Measurements from ENCODE around the gene SEMA3F. TPM values are rescaled to one million over a fixed set of nuclear protein-coding genes. Genes with fewer than 3 reads are reported as not detected.
"Not testable (repeated sequence)": the region's sequence is repeated elsewhere in the genome, so short reads cannot be mapped to it uniquely, and the experiment has no call there.

SEMA3F gene
- polyA plus RNA-seq, 1 donor: 69.8 TPM

DNA sequence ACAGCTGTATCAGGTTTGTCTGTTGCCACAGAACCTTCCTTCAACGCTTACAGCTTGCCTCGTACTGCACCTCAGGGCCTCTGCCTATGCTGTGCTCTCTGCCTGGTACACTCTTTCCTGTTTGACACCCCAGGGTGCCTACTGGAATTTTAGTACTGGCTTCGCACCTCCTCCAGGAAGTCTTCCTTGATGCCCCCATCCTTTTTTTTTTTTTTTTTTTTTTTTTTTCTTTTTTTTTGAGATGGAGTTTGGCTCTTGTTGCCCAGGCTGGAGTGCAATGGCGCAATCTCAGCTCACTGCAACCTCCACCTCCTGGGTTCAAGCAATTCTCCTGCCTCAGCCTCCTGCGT is 56.2 kb downstream of the SEMA3F start:
- not testable (repeated sequence) for DNase-seq

GRCh38 chr3:50211930-50212329 is 56.8 kb downstream of the SEMA3F start:
- DNase-seq: no peak

GRCh38 chr3:50212502-50212901 is 57.4 kb downstream of the SEMA3F start:
- DNase-seq: no peak

GRCh38 chr3:50212971-50213370 is 57.8 kb downstream of the SEMA3F start:
- no peak for DNase-seq

- no peak for DNase-seq
These were observed 58.2 kb downstream of the SEMA3F start for GRCh38 chr3:50213373-50213772.

- DNase-seq: no peak
These were observed 59.7 kb downstream of the SEMA3F start for GRCh38 chr3:50214824-50215223.

DNA sequence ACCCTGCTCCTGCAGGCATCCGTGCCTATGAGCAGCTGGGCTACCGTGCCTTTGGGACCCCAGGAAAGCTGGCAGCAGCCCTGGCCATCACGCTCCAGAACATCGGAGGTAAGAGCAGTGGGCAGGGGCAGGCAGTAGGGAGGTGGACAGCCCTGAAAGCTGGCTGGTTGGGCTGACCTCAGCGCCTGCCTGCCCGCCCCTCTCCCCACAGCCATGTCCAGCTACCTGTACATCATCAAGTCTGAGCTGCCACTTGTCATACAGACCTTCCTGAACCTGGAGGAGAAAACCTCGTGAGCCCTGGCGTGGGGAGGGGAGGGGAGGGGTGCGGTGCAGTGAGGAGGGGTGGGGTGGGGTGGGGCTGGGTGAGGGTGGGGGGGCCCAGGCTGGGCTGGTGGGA is 60.4 kb downstream of the SEMA3F start:
- DNase-seq: no peak

- DNase-seq: no peak
These were observed 62.6 kb downstream of the SEMA3F start for GRCh38 chr3:50217681-50218080.

DNA sequence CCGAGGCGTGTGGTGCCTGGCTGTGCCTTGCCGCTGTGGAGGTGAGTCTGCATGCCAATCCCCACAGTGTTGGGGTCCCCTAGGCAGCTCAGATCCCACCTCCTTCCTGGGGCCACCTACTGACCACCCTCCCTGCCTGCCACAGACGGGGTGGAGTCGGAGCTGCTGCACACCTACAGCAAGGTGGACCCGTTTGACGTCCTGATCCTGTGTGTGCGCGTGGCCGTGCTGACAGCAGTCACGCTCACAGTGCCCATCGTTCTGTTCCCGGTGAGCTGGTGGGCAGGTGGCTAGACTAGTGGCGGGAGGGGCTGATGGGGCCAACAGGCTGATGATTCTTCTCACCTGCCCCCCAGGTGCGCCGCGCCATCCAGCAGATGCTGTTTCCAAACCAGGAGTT is 63.3 kb downstream of the SEMA3F start:
- DNase-seq: no peak

- no peak for DNase-seq
These were observed 64.2 kb downstream of the SEMA3F start for GRCh38 chr3:50219285-50219684.

DNA sequence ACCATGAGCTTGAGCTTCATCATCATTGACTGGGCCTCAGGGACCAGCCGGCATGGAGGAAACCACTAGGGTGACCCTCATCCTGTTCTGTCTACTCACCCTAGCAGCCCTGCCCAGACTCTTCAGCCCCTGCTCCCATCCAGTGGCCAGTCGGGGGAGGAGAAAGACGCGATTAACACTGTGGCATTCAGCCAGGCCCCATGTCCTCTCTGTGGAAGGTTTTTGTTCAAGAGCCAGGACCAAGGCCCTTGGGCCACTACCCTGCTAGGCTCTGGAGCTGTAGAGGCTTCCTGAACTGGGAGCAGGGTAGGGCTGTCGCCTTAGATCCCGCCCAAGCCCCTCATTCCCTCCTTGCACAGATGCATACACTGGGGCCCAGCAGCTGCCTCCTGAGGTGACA is 65.0 kb downstream of the SEMA3F start:
- no peak for DNase-seq

DNA sequence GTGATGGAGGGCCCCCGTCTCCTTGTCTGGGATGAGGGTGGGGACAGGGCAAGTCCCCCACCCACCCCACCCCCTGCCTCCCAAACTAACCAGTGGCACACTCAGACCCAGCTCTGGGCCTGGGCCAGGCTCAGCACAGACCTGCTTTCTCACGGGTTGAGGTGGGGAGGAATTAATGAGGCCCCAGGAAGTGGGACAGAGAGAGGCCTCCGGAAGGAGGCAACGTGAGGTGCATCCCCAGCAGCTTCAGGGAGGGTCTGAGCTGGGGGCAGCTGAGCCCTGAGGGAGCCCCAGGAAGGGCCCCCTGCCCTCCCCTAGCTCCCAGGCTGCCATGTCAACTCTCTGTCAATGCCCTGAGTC is 65.9 kb downstream of the SEMA3F start:
- DNase-seq: no peak

DNA sequence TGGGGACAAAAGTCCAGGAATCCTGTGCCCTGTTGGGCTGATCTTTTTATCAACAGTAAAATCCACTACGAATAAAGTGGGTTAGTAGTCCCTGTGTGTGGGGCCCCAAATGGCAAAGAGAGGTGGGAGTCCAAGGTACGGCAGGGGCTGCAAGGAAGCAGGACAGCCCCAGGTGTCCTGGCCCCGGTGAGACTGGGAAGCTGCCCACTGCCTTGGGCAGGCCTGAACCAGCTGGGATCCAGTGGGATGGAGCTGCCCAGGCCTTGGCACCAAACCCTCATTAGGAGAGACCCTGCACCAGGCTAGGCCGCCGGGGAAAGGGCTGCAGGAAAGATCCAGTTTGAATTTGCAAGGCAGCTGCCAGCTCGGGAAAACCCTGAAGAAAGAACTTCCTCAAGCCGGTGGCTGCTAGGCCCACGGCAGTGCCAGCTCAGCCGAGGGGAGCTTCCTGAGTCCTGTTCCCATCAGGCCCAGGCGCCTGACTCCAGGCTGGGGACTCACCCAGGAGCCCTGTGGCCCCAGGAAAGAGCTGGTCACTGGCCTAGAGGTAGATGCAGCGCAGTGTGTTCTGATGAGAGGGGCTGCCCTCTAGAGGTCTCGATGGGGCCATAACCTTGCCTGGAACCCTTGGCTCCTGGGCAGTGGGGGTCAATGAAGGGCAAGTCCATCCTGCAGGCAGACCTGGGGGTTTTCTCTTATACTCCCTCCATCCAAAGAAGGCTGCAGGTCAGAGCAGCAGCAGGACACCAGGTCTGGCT is 66.5 kb downstream of the SEMA3F start:
- DNase-seq: no peak

DNA sequence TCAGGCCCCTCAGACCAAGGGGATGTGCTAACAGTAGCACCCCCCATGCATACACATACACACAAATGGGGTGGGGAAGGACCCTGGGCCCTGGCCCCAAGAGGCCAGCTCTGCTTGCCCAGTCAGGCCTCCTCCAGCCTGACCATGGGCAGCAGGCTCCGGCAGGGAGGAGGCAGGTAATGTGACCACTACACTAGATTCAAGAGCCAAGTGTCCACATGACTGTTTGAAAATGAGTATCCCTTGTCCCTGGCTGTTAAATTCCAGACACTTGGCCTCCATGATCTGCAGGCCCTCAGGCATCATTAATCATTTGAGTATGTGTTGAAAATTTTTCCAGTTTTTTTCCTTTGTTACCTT is 67.0 kb downstream of the SEMA3F start:
- DNase-seq: no peak

- no peak for DNase-seq
These were observed 69.5 kb downstream of the SEMA3F start for GRCh38 chr3:50224639-50225038.

DNA sequence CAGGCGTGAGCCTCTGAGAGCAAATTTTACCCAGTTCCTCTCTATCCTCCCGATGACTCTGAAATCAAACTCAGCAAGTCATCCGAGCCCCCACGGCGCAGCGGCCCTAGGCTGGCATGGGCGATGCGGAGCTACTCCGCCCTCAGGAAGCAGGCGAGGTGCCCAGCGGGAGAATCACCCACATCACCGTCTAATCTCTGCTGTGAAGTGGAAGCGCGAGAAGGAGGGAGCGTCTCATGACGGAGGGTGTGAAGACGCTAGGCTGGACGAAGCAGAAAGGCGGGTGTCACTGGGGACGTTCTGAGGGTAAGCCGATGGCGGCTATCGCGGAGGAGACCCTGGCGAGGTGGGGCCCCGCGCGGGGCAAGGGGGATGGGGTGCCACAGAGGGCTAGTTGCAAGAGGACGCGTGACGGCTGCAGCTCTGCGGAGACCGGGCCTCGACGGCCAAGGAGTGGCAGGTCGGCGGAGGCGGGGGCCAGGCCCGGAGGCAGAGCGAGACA is 71.8 kb downstream of the SEMA3F start:
- no peak for DNase-seq

GRCh38 chr3:50227390-50228183 is 72.5 kb downstream of the SEMA3F start:
- peak; percentile 95 for DNase-seq

DNA sequence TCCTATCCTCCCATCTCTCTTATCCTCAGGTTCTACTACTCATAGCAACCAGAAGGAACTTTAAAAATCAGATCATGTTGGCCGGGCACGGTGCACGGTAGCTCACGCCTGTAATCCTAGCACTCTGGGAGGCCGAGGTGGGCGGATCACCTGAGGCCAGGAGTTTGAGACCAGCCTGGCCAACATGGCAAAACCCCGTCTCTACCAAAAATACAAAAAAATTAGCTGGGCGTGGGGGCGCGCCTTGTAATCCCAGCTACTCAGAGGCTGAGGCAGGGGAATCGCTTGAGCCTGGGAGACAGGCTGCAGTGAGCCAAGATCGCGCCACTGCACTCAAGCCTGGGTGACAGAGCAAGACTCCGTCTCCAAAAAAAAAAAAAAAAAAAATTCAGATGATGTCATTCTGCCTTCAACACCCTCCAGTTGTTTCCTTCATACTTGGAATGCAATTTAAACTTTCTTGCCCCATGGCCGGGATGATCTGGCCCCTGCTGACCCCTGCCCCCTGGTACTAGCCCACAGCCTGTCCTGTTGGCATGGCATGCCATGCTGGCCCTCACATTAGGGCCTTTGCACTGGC is 73.2 kb downstream of the SEMA3F start:
- DNase-seq: not testable (repeated sequence)

- DNase-seq: no peak
These were observed 74.4 kb downstream of the SEMA3F start for GRCh38 chr3:50229490-50229889.

GRCh38 chr3:50230104-50230793 is 75.1 kb downstream of the SEMA3F start:
- DNase-seq: no peak

- no peak for DNase-seq
These were observed 75.6 kb downstream of the SEMA3F start for GRCh38 chr3:50230794-50231125.

DNA sequence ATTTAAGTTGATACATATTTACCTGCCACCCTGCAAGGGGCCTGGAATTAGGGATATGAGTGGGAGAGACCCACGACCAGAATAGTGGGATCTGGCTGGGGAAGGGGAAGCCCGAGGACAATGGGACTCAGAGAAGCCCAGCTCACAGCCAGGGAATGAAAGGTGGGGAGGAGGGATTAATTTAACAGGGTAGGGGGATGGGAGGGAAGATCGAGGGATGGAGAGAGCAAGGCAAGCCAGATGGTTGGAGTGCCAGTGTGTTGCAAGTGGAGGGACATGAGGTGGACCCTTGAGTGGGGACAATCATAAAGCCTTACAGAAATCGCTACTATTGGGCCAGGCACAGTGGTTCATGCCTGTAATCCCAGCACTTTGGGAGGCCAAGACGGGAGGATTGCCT is 76.5 kb downstream of the SEMA3F start:
- DNase-seq: no peak

DNA sequence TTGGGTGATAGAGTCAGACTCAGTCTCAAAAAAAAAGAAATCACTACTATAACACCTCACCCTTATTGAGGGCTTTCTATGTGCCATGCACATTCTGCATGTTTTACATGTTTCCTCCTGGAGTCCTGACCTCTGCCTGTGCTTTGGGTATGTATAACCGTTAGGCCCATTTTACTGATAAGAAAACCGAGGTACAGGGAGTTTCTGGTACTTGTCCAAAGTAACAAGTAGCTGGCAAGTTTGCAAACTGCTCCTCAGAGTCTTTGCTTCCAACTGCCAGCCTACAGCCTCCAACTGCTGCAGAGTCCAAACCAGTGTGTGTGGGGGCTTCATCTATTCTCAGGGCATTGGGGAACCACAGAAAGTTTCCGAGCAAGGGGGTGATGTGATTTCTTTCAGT is 77.2 kb downstream of the SEMA3F start:
- no peak for DNase-seq
